Mesendoderm (in vitro differentiated cells): Measurements from ENCODE around the gene STAT3.
"Not testable (repeated sequence)": the region's sequence is repeated elsewhere in the genome, so short reads cannot be mapped to it uniquely, and the experiment has no call there.

Experiments
- DNase-seq: peaks from one replicate; pipeline ENCODE4 v3.0.0; 2013
- H2AK5ac ChIP-seq: 2 replicates; pipeline ENCODE4 v1.6.1; 2013; ENCODE audit warnings: low read length, inconsistent platforms
- H2BK120ac ChIP-seq: 2 replicates; pipeline ENCODE4 v1.6.1; 2013; ENCODE audit warnings: low read depth, mild to moderate bottlenecking, low read length, moderate library complexity, mixed read lengths
- H2BK15ac ChIP-seq: replicated peaks from 2 replicates; pipeline ENCODE4 v1.6.1; 2013; ENCODE audit warnings: low read depth, mild to moderate bottlenecking, moderate library complexity
- H2BK5ac ChIP-seq: 2 replicates; pipeline ENCODE4 v1.6.1; 2013; ENCODE audit warnings: low read length, inconsistent platforms
- H3K18ac ChIP-seq: 2 replicates; pipeline ENCODE4 v1.6.1; 2013; ENCODE audit warnings: mild to moderate bottlenecking, low read length, mixed read lengths
- H3K23ac ChIP-seq: one replicate; pipeline ENCODE4 v1.6.1; 2013; ENCODE audit warnings: low read length
- H3K27ac ChIP-seq: 2 replicates; pipeline ENCODE4 v1.5.1; 2013; ENCODE audit warnings: low read depth, mild to moderate bottlenecking, inconsistent platforms, low read length, moderate library complexity
- H3K27me3 ChIP-seq: 2 replicates; pipeline ENCODE4 v1.6.1; 2013; ENCODE audit warnings: low read length, control low read depth, mild to moderate bottlenecking, inconsistent platforms; ENCODE audit not compliant: insufficient read depth, poor library complexity
- H3K36me3 ChIP-seq: 2 replicates; pipeline ENCODE4 v1.6.1; 2013; ENCODE audit warnings: low read length, inconsistent platforms; ENCODE audit not compliant: control insufficient read depth, insufficient read depth
- H3K4ac ChIP-seq: one replicate; pipeline ENCODE4 v1.6.1; 2013; ENCODE audit warnings: low read depth, mild to moderate bottlenecking, low read length, moderate library complexity
- H3K4me1 ChIP-seq: 2 replicates; pipeline ENCODE4 v1.6.1; 2013; ENCODE audit warnings: low read depth, low read length, inconsistent platforms; ENCODE audit not compliant: control insufficient read depth
- H3K4me2 ChIP-seq: 2 replicates; pipeline ENCODE4 v1.6.1; 2013; ENCODE audit warnings: low read length
- H3K4me3 ChIP-seq: 2 replicates; pipeline ENCODE4 v1.5.1; 2013; ENCODE audit warnings: mild to moderate bottlenecking, low read length
- H3K56ac ChIP-seq: one replicate; pipeline ENCODE4 v1.6.1; 2013; ENCODE audit warnings: low read length
- H3K79me1 ChIP-seq: 2 replicates; pipeline ENCODE4 v1.6.1; 2013; ENCODE audit warnings: low read length, inconsistent platforms
- H3K79me2 ChIP-seq: 2 replicates; pipeline ENCODE4 v1.6.1; 2013; ENCODE audit warnings: mild to moderate bottlenecking, low read length; ENCODE audit not compliant: control insufficient read depth, insufficient read depth
- H3K9ac ChIP-seq: 2 replicates; pipeline ENCODE4 v1.6.1; 2013; ENCODE audit warnings: low read length, inconsistent platforms
- H4K5ac ChIP-seq: one replicate; pipeline ENCODE4 v1.6.1; 2013; ENCODE audit warnings: low read length
- H4K8ac ChIP-seq: one replicate; pipeline ENCODE4 v1.6.1; 2013; ENCODE audit warnings: low read depth, mild to moderate bottlenecking, control low read depth, low read length, moderate library complexity
- WGBS: extraction: QIAGEN DNeasy Blood & Tissue Kit; methylation state at CpG from one replicate; pipeline ENCODE4 v1.1.7; 2013; ENCODE audit warnings: low lambda C conversion rate, missing lambda C conversion rate; ENCODE audit not compliant: insufficient coverage; ENCODE audit errors: extremely low coverage; 5-methylcytosine and 5-hydroxymethylcytosine counted together

The STAT3 gene

DNA sequence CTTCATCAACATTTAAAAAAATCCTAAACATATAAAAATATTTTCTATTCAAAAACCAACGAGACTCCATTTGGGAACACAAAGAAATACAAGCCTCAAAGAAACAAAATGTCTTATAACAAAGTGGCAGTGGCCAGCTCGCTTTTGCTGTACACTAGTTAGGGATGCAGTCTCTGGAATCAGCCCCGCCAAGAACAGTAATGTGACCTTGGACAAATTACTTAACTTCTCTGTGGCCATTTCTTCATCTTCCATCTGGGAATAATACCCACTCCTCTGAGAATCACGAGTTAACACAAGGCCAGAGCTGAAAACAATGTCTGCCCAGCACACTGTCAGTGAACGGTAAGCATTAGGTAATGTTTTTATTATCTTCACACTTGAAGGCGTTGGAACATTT is 117.6 kb downstream of the STAT3 start:
- no peak for DNase-seq

DNA sequence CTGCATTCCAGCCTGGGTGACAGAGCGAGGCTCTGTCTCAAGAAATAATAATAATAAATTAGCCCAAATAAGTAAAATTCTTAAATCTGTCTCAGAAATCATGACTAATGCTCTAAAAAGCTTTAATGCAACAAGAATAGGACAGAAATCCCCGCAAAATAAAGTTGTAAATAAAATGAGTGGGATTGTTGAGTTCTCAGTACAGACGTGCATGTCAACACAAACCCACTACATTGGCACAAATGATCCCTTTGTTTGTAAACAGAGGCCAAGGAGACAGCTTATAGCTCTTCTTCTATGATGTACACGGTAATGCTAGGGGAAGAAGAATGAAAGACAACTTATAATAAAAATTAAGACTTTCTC is 118.1 kb downstream of the STAT3 start:
- DNase-seq: no peak
- Histone ChIP-seq H2AK5ac (no peak overlapping the region), H3K4me2 (no peak overlapping the region), H2BK15ac (no peak overlapping the region), H3K27me3 (no peaks in the 10 kb centered on the region), H4K8ac (no peak overlapping the region), H3K56ac (no peak overlapping the region), H3K4ac (no peak overlapping the region), H3K27ac (no peak overlapping the region), H2BK120ac (no peak overlapping the region), H3K23ac (no peak overlapping the region), H3K79me2 (peaks cover 22% of the 10 kb centered on the region), H3K36me3 (no peaks in the 10 kb centered on the region), H3K18ac (no peak overlapping the region), H4K5ac (no peak overlapping the region), H3K9ac (no peak overlapping the region), H3K79me1 (peaks cover 5% of the 10 kb centered on the region), H3K4me3 (no peak overlapping the region), H3K4me1 (peaks cover 3% of the 10 kb centered on the region), H2BK5ac (no peak overlapping the region)
- no CpG with 5 or more reads among the region's 4 CpGs for WGBS

More for the DNA sequence above, 117.6 kb downstream of the STAT3 start:
- Histone ChIP-seq H4K5ac (no peak overlapping the region), H4K8ac (no peak overlapping the region), H3K4me2 (no peak overlapping the region), H2BK120ac (no peak overlapping the region), H3K79me1 (peaks cover 4% of the 10 kb centered on the region), H3K4me3 (no peak overlapping the region), H2BK5ac (no peak overlapping the region), H3K79me2 (peaks cover 22% of the 10 kb centered on the region), H2AK5ac (no peak overlapping the region), H3K27me3 (no peaks in the 10 kb centered on the region), H3K4me1 (peaks cover 3% of the 10 kb centered on the region), H3K27ac (no peak overlapping the region), H3K56ac (no peak overlapping the region), H3K9ac (no peak overlapping the region), H3K36me3 (no peaks in the 10 kb centered on the region), H3K23ac (no peak overlapping the region), H3K4ac (no peak overlapping the region), H2BK15ac (no peak overlapping the region), H3K18ac (no peak overlapping the region)
- 100% methylated on average over 1 of the region's 6 CpGs for whole genome bisulfite sequencing

DNA sequence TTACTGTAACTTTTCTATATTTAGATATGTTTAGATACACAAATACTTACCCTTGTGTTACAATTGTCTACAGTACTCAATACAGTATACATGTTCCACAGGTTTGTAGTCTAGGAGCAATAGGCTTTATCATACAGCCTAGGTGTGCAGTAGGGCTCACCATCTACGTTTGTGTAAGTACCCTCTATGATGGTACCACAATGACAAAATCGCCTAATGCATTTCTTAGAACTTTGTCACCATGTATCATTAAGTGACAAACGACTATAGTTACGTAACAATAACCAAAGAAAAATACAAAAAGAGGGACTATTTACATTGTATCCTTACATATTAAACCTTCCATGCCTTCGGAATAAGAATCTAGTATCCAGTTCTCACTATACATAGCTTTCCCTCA is 120.0 kb downstream of the STAT3 start:
- Histone ChIP-seq H3K79me2 (peaks cover 10% of the 10 kb centered on the region), H3K4me2 (no peak overlapping the region), H2AK5ac (no peak overlapping the region), H3K4me3 (no peak overlapping the region), H2BK5ac (no peak overlapping the region), H3K9ac (no peak overlapping the region), H3K18ac (no peak overlapping the region), H4K5ac (no peak overlapping the region), H3K56ac (no peak overlapping the region), H2BK15ac (no peak overlapping the region), H3K36me3 (no peaks in the 10 kb centered on the region), H2BK120ac (no peak overlapping the region), H3K27me3 (no peaks in the 10 kb centered on the region), H3K4ac (no peak overlapping the region), H3K4me1 (no peaks in the 10 kb centered on the region), H3K27ac (no peak overlapping the region), H3K79me1 (peaks cover 3% of the 10 kb centered on the region), H4K8ac (no peak overlapping the region), H3K23ac (no peak overlapping the region)
- WGBS: no CpG with 5 or more reads among the region's 5 CpGs
- no peak for DNase-seq

DNA sequence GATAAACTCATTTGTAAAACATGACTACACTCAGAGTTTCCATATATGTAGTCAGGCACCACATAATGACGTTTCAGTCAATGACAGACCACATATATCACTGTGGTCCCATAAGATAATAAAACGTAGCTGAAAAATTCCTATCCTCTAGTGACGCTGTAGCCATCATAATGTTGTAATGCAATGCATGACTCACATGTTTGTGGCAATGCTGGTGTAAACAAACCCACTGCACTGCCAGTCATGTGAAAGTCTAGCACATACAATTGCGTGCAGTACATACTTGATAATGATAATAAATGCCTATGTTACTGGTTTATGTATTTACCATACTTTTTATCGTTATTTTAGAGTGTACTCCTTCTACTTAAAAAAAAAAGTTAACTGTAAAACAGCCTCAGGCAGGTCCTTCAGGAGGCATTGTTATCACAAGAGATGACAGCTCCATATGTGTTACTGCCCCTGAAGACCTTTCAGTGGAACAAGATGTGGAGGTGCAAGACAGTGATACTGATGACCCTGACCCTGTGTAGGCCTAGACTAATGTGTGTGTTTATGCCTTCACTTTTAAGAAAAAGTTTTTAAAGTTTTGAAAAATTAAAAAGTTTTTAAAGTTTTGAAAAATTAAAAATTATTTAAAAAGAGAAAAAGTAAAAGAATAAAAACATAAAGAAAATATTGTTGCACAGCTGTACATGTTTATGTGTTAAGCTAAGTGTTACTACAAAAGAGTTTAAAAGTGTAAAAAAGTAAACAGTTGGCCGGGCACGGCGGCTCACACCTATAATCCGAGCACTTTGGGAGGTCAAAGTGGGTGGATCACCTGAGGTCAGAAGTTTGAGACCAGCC is 121.1 kb downstream of the STAT3 start:
- peaks cover 3% of the 10 kb centered on the region for H3K79me1 ChIP-seq
- no peaks in the 10 kb centered on the region for H3K4me1 ChIP-seq
- H3K4me2 ChIP-seq: no peak overlapping the region
- DNase-seq: peak; percentile 51
- no peak overlapping the region for H3K4ac ChIP-seq
- no peaks in the 10 kb centered on the region for H3K27me3 ChIP-seq
- H3K27ac ChIP-seq: no peak overlapping the region
- H3K9ac ChIP-seq: no peak overlapping the region
- H3K56ac ChIP-seq: no peak overlapping the region
- no peak overlapping the region for H4K5ac ChIP-seq
- H3K18ac ChIP-seq: no peak overlapping the region
- no peak overlapping the region for H3K23ac ChIP-seq
- no peak overlapping the region for H2AK5ac ChIP-seq
- H3K36me3 ChIP-seq: no peaks in the 10 kb centered on the region
- H4K8ac ChIP-seq: no peak overlapping the region
- no peak overlapping the region for H2BK120ac ChIP-seq
- no peak overlapping the region for H2BK15ac ChIP-seq
- H3K79me2 ChIP-seq: peaks cover 9% of the 10 kb centered on the region
- no peak overlapping the region for H3K4me3 ChIP-seq
- no peak overlapping the region for H2BK5ac ChIP-seq
- no CpG with 5 or more reads among the region's 9 CpGs for WGBS

DNA sequence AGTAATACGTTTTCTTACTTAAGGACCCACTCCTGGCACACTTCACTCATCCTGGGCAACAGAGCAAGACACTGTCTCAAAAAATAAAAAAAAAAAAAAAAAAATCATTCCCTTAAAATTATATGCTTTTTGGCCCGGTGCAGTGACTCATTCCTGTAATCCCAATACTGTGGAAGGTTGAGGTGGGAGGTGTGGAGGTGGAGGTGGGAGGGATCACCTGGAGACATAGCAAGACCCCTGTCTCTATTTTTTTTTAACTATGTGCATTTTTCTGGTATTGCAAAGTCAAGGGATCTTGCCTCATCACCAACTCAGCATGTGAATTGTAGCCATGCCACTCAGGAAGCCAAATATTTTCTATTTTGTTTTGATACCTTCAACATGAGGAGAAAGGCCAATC is 121.8 kb downstream of the STAT3 start:
- Histone ChIP-seq H2BK5ac (no peak overlapping the region), H3K56ac (no peak overlapping the region), H3K9ac (no peak overlapping the region), H2AK5ac (no peak overlapping the region), H4K5ac (no peak overlapping the region), H3K36me3 (no peaks in the 10 kb centered on the region), H3K4me2 (no peak overlapping the region), H3K4me3 (no peak overlapping the region), H3K79me1 (peaks cover 3% of the 10 kb centered on the region), H3K18ac (no peak overlapping the region), H2BK15ac (no peak overlapping the region), H3K23ac (no peak overlapping the region), H3K4me1 (no peaks in the 10 kb centered on the region), H2BK120ac (no peak overlapping the region), H3K27me3 (no peaks in the 10 kb centered on the region), H3K79me2 (peaks cover 9% of the 10 kb centered on the region), H4K8ac (no peak overlapping the region), H3K27ac (no peak overlapping the region), H3K4ac (no peak overlapping the region)
- WGBS: no CpG with 5 or more reads among the region's 2 CpGs
- DNase-seq: no peak

DNA sequence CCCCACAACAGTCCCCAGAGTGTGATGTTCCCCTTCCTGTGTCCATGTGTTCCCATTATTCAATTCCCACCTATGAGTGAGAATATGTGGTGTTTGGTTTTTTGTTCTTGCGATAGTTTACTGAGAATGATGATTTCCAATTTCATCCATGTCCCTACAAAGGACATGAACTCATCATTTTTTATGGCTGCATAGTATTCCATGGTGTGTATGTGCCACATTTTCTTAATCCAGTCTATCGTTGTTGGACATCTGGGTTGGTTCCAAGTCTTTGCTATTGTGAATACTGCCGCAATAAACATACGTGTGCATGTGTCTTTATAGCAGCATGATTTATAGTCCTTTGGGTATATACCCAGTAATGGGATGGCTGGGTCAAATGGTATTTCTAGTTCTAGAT is 123.9 kb downstream of the STAT3 start:
- H2AK5ac ChIP-seq, H3K4me3 ChIP-seq, H3K79me2 ChIP-seq, H3K36me3 ChIP-seq, H3K27me3 ChIP-seq, H3K4me2 ChIP-seq, H4K5ac ChIP-seq, H3K18ac ChIP-seq, H3K4me1 ChIP-seq, H4K8ac ChIP-seq, H3K27ac ChIP-seq, H3K56ac ChIP-seq, DNase-seq, H2BK15ac ChIP-seq, H3K4ac ChIP-seq, H3K9ac ChIP-seq, H3K79me1 ChIP-seq, H3K23ac ChIP-seq, H2BK5ac ChIP-seq, H2BK120ac ChIP-seq: not testable (repeated sequence)
- WGBS: no CpG with 5 or more reads among the region's 4 CpGs
